ENCODE results near the gene NFATC2. TPM values are rescaled to one million over a fixed set of nuclear protein-coding genes. Genes with fewer than 3 reads are reported as not detected.

Gene NFATC2
- total and polyA plus RNA-seq, 2 of the 4 experiments (the other 2 are of a cell fraction), result 0.18 to 0.38 TPM

DNA sequence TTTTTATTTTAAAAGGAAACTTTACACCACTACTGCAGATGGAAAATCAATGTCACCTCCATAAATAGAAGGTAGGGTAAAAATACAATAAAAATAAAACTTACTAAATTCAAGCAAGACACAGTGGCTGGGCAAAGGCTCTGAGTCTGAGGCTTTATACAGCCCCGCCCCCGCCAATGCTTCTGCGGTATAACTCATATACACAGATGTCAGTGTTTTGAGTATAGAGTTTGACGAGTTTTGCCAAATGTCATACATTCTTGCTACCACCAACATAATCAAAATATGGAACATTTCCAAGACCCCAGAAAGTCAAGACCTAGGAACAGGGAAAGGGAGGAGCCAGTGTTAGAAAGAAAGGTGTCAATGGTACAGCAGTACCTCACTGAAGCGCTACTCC lies 12.8 kb downstream of the NFATC2 start:
- intact Hi-C loops (cut with micrococcal nuclease), result loop anchor here (1.0 to 2.0 kb wide), 3 partner anchors 33 to 66 kb away; no protein-coding TSS in a partner anchor
- dilution Hi-C loops (cut with HindIII; ENCODE audit: low sequenced_read_pairs, unreplicated experiment), result no loop called here
- peak; percentile 61 for DNase-seq
- Histone ChIP-seq H3K4me2 (ENCODE audit: low read depth, low read length) (peak overlapping the region; percentile 37; the same call in 1 of the 2 replicates), H2BK15ac (ENCODE audit: low read depth, low read length) (peak overlapping the region; percentile 35; the same call in 2 of the 3 replicates), H4K5ac (ENCODE audit: low read depth, low read length) (no peak overlapping the region), H3K9ac (ENCODE audit: low read depth, low read length) (no peak overlapping the region), H3K23ac (ENCODE audit: low read depth, low read length) (no peak overlapping the region), H3K56ac (ENCODE audit: extremely low read depth, insufficient read depth, low read length) (no peak overlapping the region), H3K14ac (replicated peaks; ENCODE audit: low read depth, low read length) (no peak overlapping the region), H3K4me3 (ENCODE audit: insufficient read depth, low read depth, low read length) (no peak overlapping the region), H2BK5ac (ENCODE audit: low read depth, low read length, poor library complexity, severe bottlenecking) (peak overlapping the region; percentile 76), H3K4me1 (ENCODE audit: control insufficient read depth, insufficient read depth, low read length) (peaks cover 21% of the 10 kb centered on the region), H3K4ac (ENCODE audit: low read depth, low read length) (0 out of 2 replicates have a peak overlapping the region, but pooled peaks have one; percentile 23), H2BK120ac (ENCODE audit: low read depth, low read length) (no peak overlapping the region), H2AK9ac (replicated peaks; ENCODE audit: low read depth, low read length, poor library complexity) (no peak overlapping the region), H2AK5ac (ENCODE audit: low read depth, low read length) (no peak overlapping the region), H4K20me1 (ENCODE audit: insufficient read depth, low read length) (peaks cover 3% of the 10 kb centered on the region; the same call in 1 of the 2 replicates), H3K9me3 (ENCODE audit: control insufficient read depth, insufficient read depth, low read length) (no peaks in the 10 kb centered on the region), H3K9me1 (ENCODE audit: insufficient read depth, low read length) (peaks cover 22% of the 10 kb centered on the region), H4K91ac (ENCODE audit: insufficient read depth, low read depth, low read length) (no peak overlapping the region; the same call in 1 of the 2 replicates), H3K36me3 (ENCODE audit: control insufficient read depth, insufficient read depth, low read length) (no peaks in the 10 kb centered on the region), H4K8ac (ENCODE audit: low read depth in 2 of 2, low read length in 2 of 2) (no peak overlapping the region), H3K27ac (ENCODE audit: insufficient read depth, low read length) (no peak overlapping the region), H3K18ac (ENCODE audit: low read depth, low read length) (no peak overlapping the region), H3K79me1 (ENCODE audit: low read depth in 1 of 2, low read length in 2 of 2) (peaks cover 0 to 23% of the 10 kb centered on the region in 2 experiments; a peak in 2 of 4 replicates), H2AFZ (replicated peaks; ENCODE audit: low read length, poor library complexity) (no peak overlapping the region), H2BK20ac (ENCODE audit: low read depth, low read length) (no peak overlapping the region), H3K27me3 (ENCODE audit: control insufficient read depth, insufficient read depth, low read length) (no peaks in the 10 kb centered on the region)
- in situ Hi-C loops (cut with MboI; ENCODE audit: low sequenced_read_pairs), result no loop called here
- ChIA-PET CTCF (interaction anchor here (0.9 kb wide), 1 partner anchor 34 kb away, joined by 3 read pairs; no protein-coding TSS in a partner anchor), POLR2A (ENCODE audit: unreplicated experiment) (no interaction called here)
- no TSS peak for BruUV-seq (replicated peaks)
- no CpG with 5 or more reads among the region's 5 CpGs for WGBS, 2 experiments (ENCODE audit: extremely low coverage in 2 of 2, insufficient read length in 1 of 2)
- 0 out of 2 replicates have a peak, but pooled peaks have one; percentile 18 for TF ChIP-seq POLR2A (IDR thresholded peaks at IDR 0.05; ENCODE audit: low read depth, low read length)
- TF ChIP-seq NFE2L2 (IDR thresholded peaks at IDR 0.05; ENCODE audit: low read depth, low read length), result no peak
- peak; percentile 44 for ATAC-seq (ENCODE audit: low read depth)

Measured in IMR-90 (cell line).